KOPT-K1 (cell line): ENCODE measurements around the gene ALKBH3.

Experiments used
- H3K27ac ChIP-seq: fragments of 200-600 bp; sonication (generic); 2 replicates; pipeline ENCODE4 v1.5.1; 2016; ENCODE audit warnings: antibody characterized with exemption, mild to moderate bottlenecking, low read depth, low read length; ENCODE audit not compliant: poor library complexity, severe bottlenecking
- H3K36me3 ChIP-seq: fragments of 200-600 bp; sonication (generic); 2 replicates; pipeline ENCODE4 v1.5.1; 2017; ENCODE audit warnings: antibody characterized with exemption, mild to moderate bottlenecking, low read length, moderate library complexity; ENCODE audit not compliant: insufficient read depth
- H3K9me3 ChIP-seq: fragments of 200-600 bp; sonication (generic); 2 replicates; pipeline ENCODE4 v1.5.1; 2017; ENCODE audit warnings: antibody characterized with exemption, low read length, mild to moderate bottlenecking; ENCODE audit not compliant: insufficient read depth, poor library complexity, severe bottlenecking

Gene ALKBH3

DNA sequence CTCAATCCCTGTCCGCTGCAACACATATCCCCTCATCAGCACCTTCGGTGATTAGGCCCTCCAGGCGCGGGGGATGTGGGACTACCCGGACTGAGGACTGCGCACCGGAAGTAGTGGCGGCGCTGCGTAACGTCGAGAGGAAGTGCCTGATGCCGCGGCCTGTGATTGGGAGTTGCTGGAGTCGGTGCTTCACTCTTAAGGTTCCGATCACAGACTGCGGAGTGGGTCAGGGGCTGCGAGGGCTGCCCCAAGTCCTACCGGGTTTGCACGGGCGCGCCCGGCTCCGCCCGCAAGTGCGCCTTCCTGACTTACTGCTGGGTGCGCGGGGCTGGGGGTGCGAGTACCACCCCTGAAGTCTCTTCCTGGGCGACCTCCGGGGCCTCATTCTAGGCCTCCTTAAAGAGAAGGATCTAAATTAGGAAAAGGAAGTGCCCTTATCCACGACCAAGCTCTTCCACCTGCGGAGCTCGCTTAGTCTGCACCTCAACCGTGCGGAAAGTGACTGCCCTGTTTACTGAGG, at the start of gene ALKBH3:
Gene ALKBH3, plus strand, starts transcription at position 192 of the 520 bp plus-strand sequence. CDS start 1,822 bp downstream, outside the sequence.
- H3K9me3 ChIP-seq = no peaks in the 10 kb centered on the region
- H3K27ac ChIP-seq = peak within 1 kb of the TSS; percentile 68
- peaks cover 33% of the 10 kb centered on the region for H3K36me3 ChIP-seq

GRCh38 chr11:43830928-43831440, 49.6 kb upstream of the ALKBH3 start:
- H3K27ac ChIP-seq = no peak overlapping the region

DNA sequence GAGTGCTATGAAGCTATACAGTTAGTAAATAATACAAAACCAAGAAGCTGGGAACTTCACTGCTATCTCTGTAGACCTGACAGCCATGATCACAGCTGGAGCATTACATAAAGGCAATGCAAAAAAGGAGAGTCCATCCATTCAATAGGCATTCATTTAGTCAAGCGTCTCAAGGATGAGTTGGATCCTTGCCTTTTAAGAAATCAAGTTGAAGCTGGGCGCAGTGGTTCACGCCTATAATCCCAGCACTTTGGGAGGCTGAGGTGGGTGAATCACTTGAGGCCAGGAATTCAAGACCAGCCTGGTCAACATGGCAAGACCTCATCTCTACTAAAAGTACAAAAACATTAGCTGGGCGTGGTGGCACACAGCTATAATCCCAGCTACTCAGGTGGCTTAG, 48.1 kb upstream of the ALKBH3 start:
- Histone ChIP-seq H3K36me3 (peaks cover 23% of the 10 kb centered on the region), H3K27ac (no peak overlapping the region), H3K9me3 (no peaks in the 10 kb centered on the region)

More at GRCh38 chr11:43830928-43831440, 49.6 kb upstream of the ALKBH3 start:
- Histone ChIP-seq H3K36me3 (peaks cover 23% of the 10 kb centered on the region), H3K9me3 (no peaks in the 10 kb centered on the region)

DNA sequence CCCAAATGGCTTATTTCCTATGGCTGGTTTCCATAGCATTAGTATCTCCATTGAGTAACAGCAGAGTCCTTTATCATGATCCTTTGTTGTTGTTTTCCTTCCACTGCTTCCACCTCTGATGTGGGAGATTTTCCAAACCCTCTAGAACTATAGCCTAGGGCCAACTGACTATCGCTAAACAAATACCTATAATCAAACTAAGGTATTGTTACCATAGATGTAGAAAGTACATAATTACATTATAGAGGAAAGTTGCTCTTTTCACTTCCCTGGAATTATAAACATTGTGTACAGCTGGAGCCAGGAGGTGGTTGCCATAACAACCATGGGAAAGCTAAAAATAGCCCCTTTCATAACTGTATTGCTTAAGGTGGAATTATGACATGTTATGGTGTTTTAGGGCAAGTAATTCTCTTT, 47.0 kb upstream of the ALKBH3 start:
- Histone ChIP-seq H3K36me3 (peaks cover 25% of the 10 kb centered on the region), H3K9me3 (no peaks in the 10 kb centered on the region), H3K27ac (no peak overlapping the region)

GRCh38 chr11:43834286-43834685, 46.3 kb upstream of the ALKBH3 start:
- Histone ChIP-seq H3K27ac (no peak overlapping the region), H3K36me3 (peaks cover 28% of the 10 kb centered on the region)

GRCh38 chr11:43835104-43835503, 45.5 kb upstream of the ALKBH3 start:
- H3K36me3 ChIP-seq = peaks cover 33% of the 10 kb centered on the region
- no peaks in the 10 kb centered on the region for H3K9me3 ChIP-seq
- no peak overlapping the region for H3K27ac ChIP-seq

More at GRCh38 chr11:43834286-43834685, 46.3 kb upstream of the ALKBH3 start:
- H3K9me3 ChIP-seq = no peaks in the 10 kb centered on the region

DNA sequence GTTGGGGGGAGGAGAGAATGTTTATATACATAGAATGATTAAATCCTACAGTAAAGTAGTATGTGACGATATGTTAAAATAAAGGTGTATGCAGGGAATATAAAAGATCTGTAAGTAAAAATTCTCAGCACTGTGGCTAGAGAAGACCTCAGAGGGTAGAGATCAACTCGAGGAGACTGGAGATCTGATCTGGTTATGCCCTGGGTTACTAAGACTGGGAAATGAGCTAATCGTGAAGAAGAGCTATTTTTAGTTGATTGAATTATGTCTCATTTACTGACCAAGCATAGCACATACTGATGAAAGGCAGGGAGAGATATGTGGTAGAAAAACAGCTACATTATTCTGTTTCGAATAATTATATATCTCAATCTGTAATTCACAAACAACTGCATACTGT, 42.8 kb upstream of the ALKBH3 start:
- Histone ChIP-seq H3K27ac (no peak overlapping the region), H3K9me3 (no peaks in the 10 kb centered on the region), H3K36me3 (peaks cover 33% of the 10 kb centered on the region)

DNA sequence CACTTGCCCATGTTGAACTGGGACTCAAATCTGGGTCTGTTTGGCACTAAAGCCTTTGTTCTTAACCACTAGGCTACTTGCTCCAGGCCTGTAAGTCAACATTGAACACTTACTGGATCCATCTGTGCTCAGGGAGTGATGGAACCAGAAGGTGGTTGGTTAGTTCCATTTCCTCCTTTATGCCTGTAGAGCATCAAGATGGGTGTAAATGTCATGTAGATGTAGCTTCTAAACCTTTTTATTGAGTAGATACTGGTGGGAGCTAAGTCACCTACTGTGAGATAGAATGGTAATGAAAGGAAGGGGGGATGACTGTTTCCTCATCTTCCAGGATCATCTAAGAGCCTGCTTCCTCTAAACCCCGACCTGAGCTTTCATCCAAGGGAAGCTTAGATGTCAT, 38.6 kb upstream of the ALKBH3 start:
- H3K27ac ChIP-seq = no peak overlapping the region
- H3K36me3 ChIP-seq = peaks cover 34% of the 10 kb centered on the region
- H3K9me3 ChIP-seq = no peaks in the 10 kb centered on the region

DNA sequence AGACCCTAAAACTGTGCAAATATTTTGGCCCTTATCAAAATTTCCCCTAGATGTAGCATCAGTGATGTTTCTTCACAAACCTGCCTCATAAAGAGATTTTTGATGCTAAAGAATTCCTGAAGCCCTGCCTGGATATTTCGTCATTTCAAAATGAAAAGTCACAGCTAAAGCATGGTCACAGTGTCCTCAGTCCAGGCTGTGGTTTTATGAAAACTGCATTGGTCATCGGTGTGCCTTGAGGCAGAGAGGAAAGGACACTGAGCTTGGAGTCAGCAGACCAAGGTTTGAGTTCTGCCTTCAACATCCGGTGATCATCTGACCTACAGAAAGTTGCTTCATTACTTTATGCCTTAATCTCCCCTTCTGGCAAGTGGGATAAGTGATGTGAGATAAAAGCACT, 34.8 kb upstream of the ALKBH3 start:
- Histone ChIP-seq H3K9me3 (no peaks in the 10 kb centered on the region), H3K36me3 (peaks cover 19% of the 10 kb centered on the region; the same call in 1 of the 2 replicates), H3K27ac (no peak overlapping the region)

DNA sequence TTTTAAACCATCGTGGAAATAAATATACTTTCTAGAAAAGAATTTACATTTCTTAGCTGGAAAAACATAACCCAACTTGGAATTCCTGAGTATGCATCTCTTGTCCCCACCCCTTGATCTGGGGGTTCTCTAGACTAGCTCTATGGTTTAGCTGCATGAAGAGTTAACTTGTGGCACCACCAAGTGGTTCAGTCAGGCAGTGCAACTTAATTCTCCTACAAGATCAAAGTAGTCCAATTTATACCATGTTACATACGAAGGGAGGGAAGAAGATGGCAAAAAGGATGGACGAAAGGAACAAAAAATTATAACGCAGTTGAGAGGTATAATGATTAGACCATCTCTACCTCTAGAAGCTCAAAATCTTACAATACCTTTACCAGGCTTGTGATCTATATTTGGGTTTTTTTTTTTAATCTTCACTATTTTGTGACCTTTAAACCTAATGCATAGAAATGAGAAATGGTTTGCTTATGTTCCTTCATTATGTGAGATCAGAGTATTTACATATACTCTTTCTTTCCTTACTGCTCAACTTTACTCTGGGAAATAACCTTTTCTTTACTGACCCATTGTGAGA, 28.5 kb upstream of the ALKBH3 start:
- H3K27ac ChIP-seq = no peak overlapping the region
- no peaks in the 10 kb centered on the region for H3K9me3 ChIP-seq
- peaks cover 33% of the 10 kb centered on the region for H3K36me3 ChIP-seq

- Histone ChIP-seq H3K36me3 (peaks cover 33% of the 10 kb centered on the region), H3K9me3 (no peaks in the 10 kb centered on the region), H3K27ac (no peak overlapping the region)
Observed at GRCh38 chr11:43853781-43854180, 26.9 kb upstream of the ALKBH3 start.

GRCh38 chr11:43856993-43857392, 23.6 kb upstream of the ALKBH3 start:
- Histone ChIP-seq H3K9me3 (no peaks in the 10 kb centered on the region), H3K36me3 (peaks cover 33% of the 10 kb centered on the region), H3K27ac (no peak overlapping the region)

- Histone ChIP-seq H3K9me3 (no peaks in the 10 kb centered on the region), H3K27ac (no peak overlapping the region), H3K36me3 (peaks cover 5% of the 10 kb centered on the region)
Observed at GRCh38 chr11:43861141-43861540, 19.5 kb upstream of the ALKBH3 start.

DNA sequence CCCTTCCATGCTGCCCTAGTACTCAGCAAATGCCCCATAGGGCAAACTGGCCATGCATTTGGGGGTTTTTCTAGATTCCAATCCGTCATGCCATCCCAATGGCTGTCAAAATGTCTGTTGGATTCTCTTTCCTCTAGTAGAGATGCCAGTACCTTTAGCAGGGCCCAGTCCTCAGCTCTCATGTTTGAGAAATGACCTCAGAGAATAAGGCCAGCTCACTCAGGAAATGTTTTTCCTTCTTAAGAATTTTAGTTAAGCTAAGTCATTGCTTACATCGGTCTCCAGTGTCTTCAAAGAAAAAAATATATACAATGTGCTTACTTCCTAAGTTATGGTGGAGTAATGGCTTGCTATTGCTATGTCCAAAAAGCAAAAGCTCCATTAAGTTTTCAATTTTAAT, 14.1 kb upstream of the ALKBH3 start:
- H3K36me3 ChIP-seq = no peaks in the 10 kb centered on the region
- no peak overlapping the region for H3K27ac ChIP-seq
- H3K9me3 ChIP-seq = no peaks in the 10 kb centered on the region

DNA sequence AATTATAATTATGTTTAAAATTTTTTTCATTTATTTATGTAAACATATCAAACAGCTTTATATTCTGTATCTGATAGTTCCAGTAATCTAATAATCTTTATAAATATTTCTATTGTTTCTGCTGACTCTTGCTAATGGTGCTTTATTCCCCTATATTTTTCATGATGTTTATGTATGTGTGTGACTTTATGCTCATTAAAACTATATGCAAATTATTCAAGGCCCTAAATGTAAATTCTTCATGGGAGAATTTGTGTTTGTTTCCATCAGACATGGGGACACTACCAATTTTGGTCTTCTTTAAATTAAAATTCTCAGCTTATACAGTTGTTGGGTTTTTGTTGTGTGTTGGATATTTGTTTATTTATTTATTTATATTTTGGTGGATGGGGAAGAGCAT, 13.7 kb upstream of the ALKBH3 start:
- H3K9me3 ChIP-seq = no peaks in the 10 kb centered on the region
- no peak overlapping the region for H3K27ac ChIP-seq
- no peaks in the 10 kb centered on the region for H3K36me3 ChIP-seq
